NCI-H187 (cell line): ENCODE measurements around the gene PRICKLE4.
A peak's percentile ranks its signal among the peaks of the same experiment; 100 is the strongest.

Experiments used
- DNase-seq, 2 experiments: peaks; one replicate each; lab custom pipeline; 2025; lab: John Stamatoyannopoulos, UW

The PRICKLE4 gene

GRCh38 chr6:41780551-41781365, at the start of gene PRICKLE4:
TSS of gene PRICKLE4 (plus strand) at chr6:41780782. CDS start at chr6:41783474, 2,692 bp downstream.
- no peak for DNase-seq

- DNase-seq, result no peak
Observed at GRCh38 chr6:41731561-41732086, 49.0 kb upstream of the PRICKLE4 start.

DNA sequence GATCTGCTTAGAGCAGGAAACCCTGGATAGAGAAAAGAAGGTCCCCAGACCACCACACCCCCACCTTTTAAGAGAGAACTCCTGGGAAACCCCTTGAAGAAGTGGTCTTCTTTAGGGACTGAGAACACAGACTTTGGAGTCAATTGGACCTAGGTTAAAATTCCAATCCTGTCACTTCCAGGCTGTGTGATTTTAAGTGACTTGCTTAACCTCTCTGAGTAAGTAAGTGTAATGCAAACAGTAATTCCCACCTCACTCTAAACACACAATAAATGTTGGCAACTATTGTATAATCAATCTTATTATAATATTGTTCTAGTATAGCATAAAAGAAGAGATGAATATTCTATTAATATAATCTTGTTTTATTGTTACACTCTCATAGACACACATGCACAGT, 48.4 kb upstream of the PRICKLE4 start:
- no peak for DNase-seq

GRCh38 chr6:41732591-41733359, 47.8 kb upstream of the PRICKLE4 start:
- DNase-seq, result no peak

GRCh38 chr6:41733360-41733706, 47.2 kb upstream of the PRICKLE4 start:
- DNase-seq, result no peak

DNA sequence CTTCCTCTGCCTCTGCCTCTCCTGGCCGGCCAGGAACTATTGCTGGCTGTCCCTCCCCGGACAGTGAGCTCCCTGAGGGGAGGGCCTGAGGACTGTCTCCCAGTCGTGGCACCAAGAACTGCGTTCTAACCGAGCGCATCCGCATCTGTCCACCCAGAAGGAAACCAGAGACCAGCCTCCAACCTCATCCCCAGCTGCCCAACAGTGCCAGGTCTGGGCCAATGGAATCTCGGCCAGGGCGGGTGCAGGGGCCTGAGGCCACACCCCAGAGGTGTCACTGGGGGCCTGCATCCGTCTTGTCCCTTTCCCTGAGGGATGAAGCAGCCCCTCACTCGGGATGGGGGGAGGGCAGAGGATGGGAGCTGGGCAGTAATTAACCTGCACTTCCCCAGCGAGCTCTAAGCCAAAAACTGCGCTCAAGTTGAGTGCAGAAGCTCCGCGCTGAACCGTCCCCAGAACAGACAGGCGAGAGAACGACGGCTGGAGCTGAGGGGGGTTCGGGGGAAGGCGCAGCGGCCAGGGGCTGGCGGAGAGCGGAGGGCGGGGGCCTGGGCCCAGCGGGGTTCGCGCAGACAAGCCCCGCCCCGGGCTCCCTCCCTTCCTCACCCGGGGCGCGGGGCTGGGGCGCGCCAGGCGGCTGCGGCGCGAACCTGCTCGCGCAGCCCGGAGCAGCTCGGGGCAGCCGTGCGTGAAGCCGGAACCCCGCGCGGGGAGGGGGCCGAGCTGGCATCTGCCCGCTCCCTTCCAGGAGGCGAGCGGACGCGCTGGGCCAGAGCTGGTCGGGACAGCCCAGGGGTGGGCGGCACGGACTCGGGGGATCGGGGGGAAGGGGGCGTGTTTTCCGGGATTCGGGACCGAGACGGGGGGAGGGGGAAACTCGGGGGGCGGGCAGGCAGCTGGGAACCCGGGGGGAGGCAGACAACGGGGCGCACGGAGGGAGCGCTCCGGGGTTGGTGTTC, 46.6 kb upstream of the PRICKLE4 start:
- no peak for DNase-seq

- peak in 1 of 2 experiments; percentile 15 for DNase-seq
Observed at GRCh38 chr6:41734666-41735426, 45.7 kb upstream of the PRICKLE4 start.

DNA sequence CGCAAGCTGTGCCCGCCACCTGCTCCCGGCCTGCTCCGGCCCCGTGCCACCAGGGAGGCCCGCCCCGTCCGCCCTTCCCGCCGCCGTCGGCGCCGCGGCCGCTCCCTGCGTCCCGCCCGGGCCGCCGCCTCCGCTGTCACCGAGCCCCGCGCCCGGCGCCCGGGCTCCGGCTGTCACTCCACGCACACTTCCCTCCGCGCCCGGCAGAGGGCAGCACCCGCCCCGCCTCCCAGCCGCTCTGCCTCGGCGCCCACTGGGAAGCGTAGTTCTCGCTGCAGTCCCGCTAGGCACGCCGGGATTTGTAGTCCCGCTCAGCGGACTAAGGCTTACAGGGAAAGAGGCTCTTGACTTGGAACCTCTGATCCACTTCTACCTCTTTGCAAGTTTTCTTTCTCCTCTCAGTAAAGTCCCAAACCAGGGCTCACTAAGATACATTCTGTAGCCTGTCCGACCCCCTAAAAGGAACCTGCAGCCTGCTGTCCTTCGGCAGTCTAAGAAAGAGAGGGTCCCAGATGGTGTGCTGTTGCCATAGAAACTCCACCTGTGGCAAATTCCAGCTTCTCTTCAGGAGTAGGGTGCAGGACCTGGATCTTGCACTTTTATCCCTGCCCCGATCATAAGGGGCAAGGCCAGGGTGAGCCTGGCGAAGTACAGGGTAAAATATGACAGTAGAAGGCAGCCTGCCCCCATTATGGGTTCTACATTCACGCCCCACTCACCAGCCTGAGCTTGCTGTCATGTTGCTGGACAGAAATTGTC, 45.0 kb upstream of the PRICKLE4 start, which contains the start of gene TFEB:
Gene TFEB, minus strand, starts transcription at position 182 of the 759 bp plus-strand sequence. CDS start 44,395 bp downstream, outside the sequence.
- DNase-seq, result peak; percentile 81 to 83

GRCh38 chr6:41736186-41736733, 44.3 kb upstream of the PRICKLE4 start:
- DNase-seq, result no peak

- DNase-seq, result no peak
Observed at GRCh38 chr6:41736800-41737555, 43.6 kb upstream of the PRICKLE4 start.

- DNase-seq, result no peak
Observed at GRCh38 chr6:41737591-41738130, 42.9 kb upstream of the PRICKLE4 start.

GRCh38 chr6:41739041-41739440, 41.5 kb upstream of the PRICKLE4 start:
- DNase-seq, result no peak

- DNase-seq, result no peak
Observed at GRCh38 chr6:41740366-41741162, 40.0 kb upstream of the PRICKLE4 start.

GRCh38 chr6:41741625-41742490, 38.7 kb upstream of the PRICKLE4 start:
- DNase-seq, result no peak

- no peak for DNase-seq
Observed at GRCh38 chr6:41743406-41744235, 37.0 kb upstream of the PRICKLE4 start.

DNA sequence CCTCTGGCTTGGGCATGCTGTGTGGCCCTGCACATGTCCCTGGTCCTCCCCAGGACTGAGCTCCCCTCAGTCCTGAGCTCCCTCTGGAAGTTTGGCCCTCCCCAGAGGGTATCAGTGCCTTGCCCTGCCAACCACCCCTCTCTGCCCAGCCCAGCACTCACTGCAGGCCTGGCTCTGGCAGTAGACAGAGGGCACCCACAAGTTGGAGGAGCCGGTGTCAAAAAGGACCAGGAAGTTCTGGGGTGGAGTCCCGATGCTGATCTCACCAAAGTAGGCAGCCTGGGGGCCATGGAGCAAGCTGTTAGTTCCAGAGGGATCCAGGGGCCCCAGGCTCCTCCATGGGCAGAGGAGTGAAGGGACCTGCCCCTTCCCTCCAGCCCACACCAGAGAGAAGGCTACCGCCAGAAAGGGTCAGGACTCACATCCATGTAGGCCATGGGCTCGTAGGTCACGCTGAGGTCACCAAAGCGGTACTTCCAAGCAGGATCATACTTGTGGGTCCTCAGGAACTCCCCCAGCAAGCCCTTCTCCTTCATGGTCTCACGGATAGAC, 36.3 kb upstream of the PRICKLE4 start:
- no peak for DNase-seq
